Uterus (tissue), 2 donors: Measurements from ENCODE around the gene DDX31.

Source experiments
- CTCF ChIP-seq, 4 experiments: fragments of 200-600 bp in 2 of 4; fragments of 450-650 bp in 2 of 4; sonication (generic) in 2 of 4; IDR thresholded peaks; one replicate each; pipeline ENCODE4 v1.5.1; 2016 to 2019; ENCODE audit warnings: antibody characterized with exemption in 4 of 4, mild to moderate bottlenecking in 2 of 4, moderate library complexity in 1 of 4
- POLR2A ChIP-seq, 2 donors: fragments of 450-650 bp; IDR thresholded peaks; one replicate each; pipeline ENCODE4 v1.6.1; 2016; ENCODE audit warnings: antibody characterized with exemption in 2 of 2, mild to moderate bottlenecking in 1 of 2, moderate library complexity in 1 of 2

GRCh38 chr9:132627594-132627993, 42.2 kb downstream of the DDX31 start:
- TF ChIP-seq CTCF (IDR thresholded peaks at IDR 0.05): no peak
- no peak for TF ChIP-seq POLR2A (IDR thresholded peaks at IDR 0.05)
